Right atrium auricular region (tissue), 2 donors: ENCODE data around the gene DAPK1. TPM values are rescaled to one million over a fixed set of nuclear protein-coding genes. Genes with fewer than 3 reads are reported as not detected.

Experiments
- DNase-seq: peaks from one replicate; pipeline ENCODE4 v3.0.0-alpha.2; 2019; ENCODE audit warnings: low spot score
- H3K27ac ChIP-seq, 2 donors: fragments of 200-600 bp; sonication (generic); 1 replicate in 1 of 2; 2 replicates in 1 of 2; pipeline ENCODE4 v1.5.1; 2016 to 2019
- H3K27me3 ChIP-seq, 2 donors: fragments of 200-600 bp; sonication (generic); one replicate each; pipeline versions ENCODE4 v1.5.1 to v1.6.0; 2017 to 2019
- H3K36me3 ChIP-seq: fragments of 200-600 bp; sonication (generic); one replicate; pipeline ENCODE4 v1.5.1; 2016
- H3K4me1 ChIP-seq, 2 donors: fragments of 200-600 bp; sonication (generic); one replicate each; pipeline versions ENCODE4 v1.5.1 to v1.6.0; 2017 to 2019
- H3K4me3 ChIP-seq, 2 donors: fragments of 200-600 bp; sonication (generic); 1 replicate in 1 of 2; 2 replicates in 1 of 2; pipeline ENCODE4 v1.5.1; 2017 to 2019; ENCODE audit warnings: mild to moderate bottlenecking in 1 of 2, moderate library complexity in 1 of 2
- H3K9me3 ChIP-seq, 2 donors: fragments of 200-600 bp; sonication (generic); one replicate each; pipeline ENCODE4 v1.5.1; 2019
- CTCF ChIP-seq, 2 donors: fragments of 200-600 bp; sonication (generic); IDR thresholded peaks; one replicate each; pipeline ENCODE4 v1.5.1; 2019; ENCODE audit warnings: antibody characterized with exemption in 2 of 2
- total RNA-seq, 2 donors: library from RNA; depleted of rRNA; stranded (reverse); fragments of >200 nt; gene quantifications; one replicate each; pipeline ENCODE4 v1.1.0, GENCODE V29; 2016

Gene DAPK1
- total RNA-seq, 2 donors from 2014 or later, result 10.1 to 23.0 TPM

- H3K36me3 ChIP-seq, result no peaks in the 10 kb centered on the region
- H3K4me1 ChIP-seq, result no peaks in the 10 kb centered on the region
- TF ChIP-seq CTCF (IDR thresholded peaks at IDR 0.05), result no peak
- H3K27me3 ChIP-seq, result no peaks in the 10 kb centered on the region
- H3K9me3 ChIP-seq, result peaks cover 7 to 13% of the 10 kb centered on the region in 2 donors
- no peak overlapping the region for H3K4me3 ChIP-seq
- no peak overlapping the region for H3K27ac ChIP-seq
- DNase-seq, result no peak
Observed at GRCh38 chr9:87749335-87750035, 251.8 kb downstream of the DAPK1 start.

GRCh38 chr9:87750726-87751125, 253.1 kb downstream of the DAPK1 start:
- H3K27me3 ChIP-seq, result no peaks in the 10 kb centered on the region
- no peak overlapping the region for H3K4me3 ChIP-seq
- H3K9me3 ChIP-seq, result peaks cover 7 to 13% of the 10 kb centered on the region in 2 donors
- no peaks in the 10 kb centered on the region for H3K4me1 ChIP-seq
- no peak for TF ChIP-seq CTCF (IDR thresholded peaks at IDR 0.05)
- H3K27ac ChIP-seq, result no peak overlapping the region
- no peaks in the 10 kb centered on the region for H3K36me3 ChIP-seq
- DNase-seq, result no peak

GRCh38 chr9:87751423-87751822, 253.8 kb downstream of the DAPK1 start:
- Histone ChIP-seq H3K4me1 (no peaks in the 10 kb centered on the region), H3K4me3 (no peak overlapping the region), H3K27me3 (no peaks in the 10 kb centered on the region), H3K36me3 (no peaks in the 10 kb centered on the region), H3K9me3 (peaks cover 7 to 13% of the 10 kb centered on the region in 2 donors), H3K27ac (no peak overlapping the region)
- TF ChIP-seq CTCF (IDR thresholded peaks at IDR 0.05), result no peak
- no peak for DNase-seq

- H3K27ac ChIP-seq, result no peak overlapping the region
- peaks cover 7 to 13% of the 10 kb centered on the region in 2 donors for H3K9me3 ChIP-seq
- no peak overlapping the region for H3K4me3 ChIP-seq
- no peak for TF ChIP-seq CTCF (IDR thresholded peaks at IDR 0.05)
- H3K27me3 ChIP-seq, result no peaks in the 10 kb centered on the region
- no peaks in the 10 kb centered on the region for H3K36me3 ChIP-seq
- DNase-seq, result no peak
- no peaks in the 10 kb centered on the region for H3K4me1 ChIP-seq
Observed at GRCh38 chr9:87751868-87752267, 254.2 kb downstream of the DAPK1 start.

- no peak for DNase-seq
- TF ChIP-seq CTCF (IDR thresholded peaks at IDR 0.05), result no peak
- H3K27ac ChIP-seq, result no peak overlapping the region
Observed at GRCh38 chr9:87753313-87753712, 255.6 kb downstream of the DAPK1 start.

More at GRCh38 chr9:87753313-87753712, 255.6 kb downstream of the DAPK1 start:
- Histone ChIP-seq H3K9me3 (peaks cover 7 to 13% of the 10 kb centered on the region in 2 donors), H3K36me3 (no peaks in the 10 kb centered on the region), H3K27me3 (no peaks in the 10 kb centered on the region), H3K4me1 (no peaks in the 10 kb centered on the region), H3K4me3 (no peak overlapping the region)

Other genes with a start within 250 kb of the DAPK1 start
- 100 to 1,000 TPM; 122 to 169 TPM for gene CTSL, start 228.3 kb downstream of the DAPK1 start, total RNA-seq